ENCODE data around the gene USP13.

DNA sequence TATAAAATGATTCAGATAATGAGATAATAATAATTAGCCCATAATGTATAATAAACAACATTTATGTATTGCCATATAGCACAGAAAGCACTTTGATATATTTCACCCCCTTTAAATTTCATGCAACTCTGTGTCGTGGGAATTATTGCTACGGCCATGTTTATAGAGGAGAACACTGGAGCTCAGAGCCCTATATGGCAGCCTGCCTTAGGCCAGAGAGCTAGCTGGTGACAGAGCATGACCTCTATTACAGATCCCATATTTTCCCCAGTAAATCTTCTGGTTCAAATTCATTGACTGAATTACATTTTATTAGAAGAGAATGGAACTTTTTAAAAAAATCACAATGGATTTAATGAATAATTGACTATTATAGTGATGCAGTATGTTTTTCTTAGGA is 25.0 kb downstream of the USP13 start:
- TF ChIP-seq GATA3 (IDR thresholded peaks at IDR 0.05; ENCODE audit: low read depth, low read length) (no peak), GATA2 (IDR thresholded peaks at IDR 0.05; ENCODE audit: low read depth, low read length) (no peak)

All from SH-SY5Y (cell line).